Esophagus (tissue), 2 donors: ENCODE results near the gene ARMCX4. TPM values are rescaled to one million over a fixed set of nuclear protein-coding genes. Genes with fewer than 3 reads are reported as not detected.

Experiments used
- polyA plus RNA-seq, 2 donors: library from polyadenylated mRNA; stranded (reverse); fragments of 200-250 nt; gene quantifications; one replicate each; pipeline ENCODE4 v1.2.3, GENCODE V29; 2013
- donor health status: healthy with polysubstance abuse.
- donor health status: Bipolar disorder and iron deficiency.

The ARMCX4 gene
- polyA plus RNA-seq, 2 donors, result 3.3 to 8.4 TPM

Other genes with a start within 250 kb of the ARMCX4 start
- under 1 TPM; 0.07 to 0.14 TPM for gene TAF7L, start 194.1 kb upstream of the ARMCX4 start, polyA plus RNA-seq
- gene TIMM8A, start 136.7 kb upstream of the ARMCX4 start, polyA plus RNA-seq, result 1 to 10 TPM; 4.3 to 9.8 TPM
- gene BTK, start 99.3 kb upstream of the ARMCX4 start, polyA plus RNA-seq, result 1 to 10 TPM in 1 of 2 donors, under 1 TPM in 1; 0.55 to 1.1 TPM
- 1,000 to 10,000 TPM; 2,702 to 2,895 TPM for gene RPL36A, start 94.4 kb upstream of the ARMCX4 start, polyA plus RNA-seq
- 10 to 100 TPM; 16.7 to 19.8 TPM for gene GLA, start 77.5 kb upstream of the ARMCX4 start, polyA plus RNA-seq
- gene HNRNPH2, start 77.2 kb upstream of the ARMCX4 start, polyA plus RNA-seq, result 10 to 100 TPM; 31.5 to 51.5 TPM
- gene ARMCX1, start 65.1 kb downstream of the ARMCX4 start, polyA plus RNA-seq, result 1 to 10 TPM; 4.0 to 5.5 TPM
- 10 to 100 TPM; 11.9 to 27.3 TPM for gene ARMCX6, start 132.5 kb downstream of the ARMCX4 start, polyA plus RNA-seq
- 1 to 10 TPM; 7.1 to 7.4 TPM for gene ARMCX3, start 137.7 kb downstream of the ARMCX4 start, polyA plus RNA-seq
- gene ARMCX2, start 174.4 kb downstream of the ARMCX4 start, polyA plus RNA-seq, result 1 to 10 TPM; 4.9 to 5.9 TPM